ENCODE data around the gene NPBWR2. TPM values are rescaled to one million over a fixed set of nuclear protein-coding genes. Genes with fewer than 3 reads are reported as not detected.

NPBWR2 gene
- total and polyA plus RNA-seq, 2 donors (not counting 3 experiments of a cell fraction or from before 2014, with no cell fraction given): not detected

DNA sequence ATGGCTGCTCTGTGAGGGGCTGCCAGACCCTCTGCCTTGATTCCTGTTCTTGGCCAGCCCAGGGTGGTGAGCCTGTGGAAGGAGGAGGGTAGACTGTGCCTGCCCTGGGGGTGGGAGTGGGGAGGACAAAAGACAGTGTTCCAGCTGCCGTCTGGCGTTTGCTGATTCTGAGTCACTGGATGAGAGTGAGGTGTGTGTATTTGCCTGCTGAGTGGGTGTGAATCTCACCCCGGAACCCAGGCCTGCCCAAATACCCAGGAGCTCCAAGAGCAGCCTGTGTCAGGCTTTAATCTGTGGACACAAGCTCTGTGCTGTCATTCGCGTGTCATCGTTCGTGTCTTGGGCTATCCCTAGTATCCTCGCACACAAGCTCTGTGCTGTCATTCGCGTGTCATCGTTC lies 20.6 kb downstream of the NPBWR2 start:
- no peak for TF ChIP-seq POLR2AphosphoS5 (IDR thresholded peaks at IDR 0.05; ENCODE audit: insufficient read depth, low read depth, low read length)
- no peak for TF ChIP-seq FOS (IDR thresholded peaks at IDR 0.05; ENCODE audit: borderline replicate concordance, insufficient read depth, low read length)
- TF ChIP-seq MYC (IDR thresholded peaks at IDR 0.05; ENCODE audit: low read depth, low read length): no peak
- TF ChIP-seq JUN (IDR thresholded peaks at IDR 0.05; ENCODE audit: borderline replicate concordance, insufficient read depth, insufficient read length, low read depth): no peak
- no peak for TF ChIP-seq GATA2 (IDR thresholded peaks at IDR 0.05; ENCODE audit: insufficient read depth, insufficient read length, low read depth, low read length)
- TF ChIP-seq EZH2 (IDR thresholded peaks at IDR 0.05; ENCODE audit: borderline replicate concordance, low read depth, low read length, severe bottlenecking): no peak
- no peak for TF ChIP-seq CTCF (IDR thresholded peaks at IDR 0.05; ENCODE audit: extremely low read depth in 1 of 2, insufficient read depth in 1 of 2, low read depth in 1 of 2, low read length in 2 of 2)
- TF ChIP-seq POLR2A (IDR thresholded peaks at IDR 0.05; ENCODE audit: low read depth, low read length): no peak
- TF ChIP-seq MAX (IDR thresholded peaks at IDR 0.05; ENCODE audit: insufficient read depth, insufficient read length): no peak
- intact Hi-C loops (cut with micrococcal nuclease): no loop called here
- dilution Hi-C loops (cut with MboI; ENCODE audit: extremely low pct_ligation_motif_present, low sequenced_read_pairs): no loop called here
- Histone ChIP-seq H3K4me3 (replicated peaks in 1 of 3; ENCODE audit: insufficient read depth in 1 of 3, low read depth in 1 of 3, low read length in 3 of 3) (no peak overlapping the region), H3K27ac (ENCODE audit: insufficient read depth, low read depth, low read length) (no peak overlapping the region), H3K9ac (replicated peaks; ENCODE audit: extremely low read depth, insufficient read depth, low read length) (no peak overlapping the region), H3K27me3 (ENCODE audit: control insufficient read depth in 2 of 2, insufficient read depth in 2 of 2, low read length in 2 of 2) (peaks cover 23 to 32% of the 10 kb centered on the region in 2 experiments), H3K4me2 (ENCODE audit: insufficient read depth, low read length) (no peak overlapping the region), H3K9me3 (replicated peaks; ENCODE audit: control insufficient read depth, insufficient read depth, low read length) (no peaks in the 10 kb centered on the region), H3K79me2 (ENCODE audit: control insufficient read depth, insufficient read depth, low read length) (no peaks in the 10 kb centered on the region), H3K4me1 (ENCODE audit: control insufficient read depth, extremely low read depth, insufficient read depth, low read length) (peaks cover 6% of the 10 kb centered on the region), H2AFZ (ENCODE audit: low read depth, low read length) (no peak overlapping the region), H3K9me1 (replicated peaks; ENCODE audit: control insufficient read depth, extremely low read depth, insufficient read depth, low read length) (no peaks in the 10 kb centered on the region), H4K20me1 (replicated peaks; ENCODE audit: control insufficient read depth, extremely low read depth, insufficient read depth, low read length) (no peaks in the 10 kb centered on the region), H3K36me3 (ENCODE audit: control insufficient read depth in 2 of 2, extremely low read depth in 1 of 2, insufficient read depth in 2 of 2, low read length in 2 of 2) (no peaks in the 10 kb centered on the region)
- CTCF ChIA-PET: no interaction called here
- POLR2A ChIA-PET: no interaction called here
- no peak for FAIRE-seq
- BruUV-seq (replicated peaks): no TSS peak
- DNase-seq (ENCODE audit: low read depth, low spot score): no peak
